NCI-H1436 (cell line): ENCODE results near the gene GPBAR1.
"Not testable (repeated sequence)": the region's sequence is repeated elsewhere in the genome, so short reads cannot be mapped to it uniquely, and the experiment has no call there.

Experiments
- DNase-seq: peaks from one replicate; lab custom pipeline; 2025; lab: John Stamatoyannopoulos, UW

Gene GPBAR1

DNA sequence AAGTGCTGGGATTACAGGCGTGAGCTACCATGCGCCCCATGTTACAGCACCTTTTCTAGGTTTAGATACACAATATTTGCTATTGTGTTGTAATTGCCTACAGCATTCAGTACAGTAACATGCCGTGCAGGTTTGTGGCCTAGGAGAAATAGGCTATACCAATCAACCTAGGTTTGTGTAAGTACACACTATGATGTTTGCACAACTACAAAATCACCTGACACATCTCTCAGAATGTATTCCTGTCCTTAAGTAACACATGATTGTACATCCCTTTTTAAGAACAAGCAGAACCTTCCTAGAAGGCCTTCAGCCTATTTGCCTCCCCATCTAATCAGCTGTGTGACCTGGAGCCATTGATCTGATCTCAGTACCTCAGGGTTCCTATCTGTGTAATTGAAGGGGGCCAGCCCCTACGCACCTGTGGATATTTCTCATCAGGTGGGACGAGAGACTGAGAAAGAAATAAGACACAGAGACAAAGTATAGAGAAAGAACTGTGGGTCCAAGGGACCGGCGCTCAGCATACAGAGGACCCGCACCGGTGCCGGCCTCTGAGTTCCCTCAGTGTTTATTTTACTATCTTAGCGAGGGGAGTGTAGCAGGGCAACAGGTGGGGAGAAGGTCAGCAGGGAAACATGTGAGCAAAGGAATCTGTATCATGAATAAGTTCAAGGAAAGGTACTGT, 50.2 kb downstream of the GPBAR1 start:
- DNase-seq: no peak

DNA sequence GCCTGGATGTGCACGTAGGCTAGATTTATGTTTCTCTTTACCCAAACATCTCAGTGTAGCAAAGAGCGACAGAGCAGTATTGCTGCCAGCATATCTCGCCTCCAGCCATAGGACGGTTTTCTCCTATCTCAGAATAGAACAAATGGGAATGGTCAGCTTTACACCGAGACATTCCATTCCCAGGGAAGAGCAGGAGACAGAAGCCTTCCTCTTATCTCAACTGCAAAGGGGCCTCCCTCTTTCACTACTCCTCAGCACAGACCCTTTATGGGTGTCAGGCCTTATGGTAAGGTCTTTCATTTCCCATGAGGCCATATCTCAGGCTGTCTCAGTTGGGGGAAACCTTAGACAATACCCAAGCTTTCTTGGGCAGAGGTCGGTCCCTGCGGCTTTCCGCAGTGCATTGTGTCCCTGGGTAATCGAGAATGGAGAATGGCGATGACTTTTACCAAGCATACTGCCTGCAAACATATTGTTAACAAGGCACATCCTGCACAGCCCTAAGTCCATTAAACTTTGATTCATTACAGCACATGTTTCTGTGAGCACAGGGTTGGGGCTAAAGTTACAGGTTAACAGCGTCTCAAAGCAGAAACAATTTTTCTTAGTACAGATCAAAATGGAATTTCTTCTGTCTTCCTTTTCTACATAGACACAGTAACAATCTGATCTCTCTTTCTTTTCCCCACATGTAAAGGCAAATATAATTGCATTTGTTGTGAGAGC, 50.9 kb downstream of the GPBAR1 start:
- DNase-seq: not testable (repeated sequence)

DNA sequence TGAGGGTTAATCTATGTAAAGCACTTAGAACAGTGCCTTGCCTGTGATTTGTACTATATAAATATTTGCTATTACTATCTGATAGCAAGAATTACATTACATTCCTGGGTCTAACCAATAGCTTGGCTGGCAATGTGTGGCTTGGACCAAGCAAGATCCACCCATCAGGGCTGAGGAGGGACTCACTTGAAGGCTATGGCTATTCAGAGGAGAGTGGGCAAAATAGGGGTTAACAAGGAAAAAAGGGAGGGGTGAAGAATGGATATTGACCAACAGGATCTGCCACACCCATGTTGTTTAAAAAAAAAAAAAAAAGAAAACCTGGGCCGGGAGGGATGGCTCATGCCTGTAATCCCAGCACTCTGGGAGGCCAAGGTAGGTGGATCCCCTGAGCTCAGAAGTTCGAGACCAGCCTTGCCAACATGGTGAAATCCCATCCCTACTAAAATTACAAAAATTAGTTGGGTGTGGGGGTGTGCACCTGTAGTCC, 51.5 kb downstream of the GPBAR1 start:
- DNase-seq: no peak

DNA sequence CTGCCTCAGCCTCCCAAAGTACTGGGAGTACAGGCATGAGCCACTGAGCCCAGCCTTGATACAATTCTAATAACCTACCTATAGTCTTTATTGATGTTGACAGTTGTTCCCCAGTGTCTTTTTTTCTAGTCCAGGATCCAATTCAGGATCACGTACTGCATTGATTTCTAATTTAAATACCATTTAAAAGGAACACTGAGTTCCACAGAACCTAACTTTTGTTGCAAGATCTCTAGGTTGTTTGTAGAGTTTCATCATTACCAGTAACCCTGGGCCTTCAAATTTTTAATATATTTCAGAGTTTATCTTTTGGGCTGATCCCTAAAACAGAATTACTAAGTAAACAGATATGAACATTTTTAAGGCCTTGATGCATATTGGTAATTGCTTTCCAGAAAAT, 52.5 kb downstream of the GPBAR1 start:
- DNase-seq: no peak
